Endothelial cell of umbilical vein (primary cell): Measurements from ENCODE around the gene CCDC40. TPM values are rescaled to one million over a fixed set of nuclear protein-coding genes. Genes with fewer than 3 reads are reported as not detected.

Experiments
- BruUV-seq: library from RNA; stranded (reverse); fragments of 400-500 nt; replicated peaks from 2 replicates; lab custom pipeline; 2021; lab: Mats Ljungman, UMichigan
- CTCF ChIA-PET: fragments of 300-600, 350-600 bp; sonication (Branson Sonifier 250); formaldehyde crosslinking; loops from one replicate; lab custom pipeline; 2021; ENCODE audit warnings: antibody characterized with exemption, inconsistent platforms; lab: Charles Lee
- POLR2A ChIA-PET: fragments of 300-600, 350-600 bp; sonication (Branson Sonifier 250); formaldehyde crosslinking; loops from one replicate; lab custom pipeline; 2021; ENCODE audit warnings: antibody characterized with exemption, inconsistent platforms; lab: Charles Lee
- DNase-seq: peaks from one replicate; pipeline ENCODE4 v3.0.0-alpha.2; 2011; ENCODE audit warnings: low read depth, low spot score
- FAIRE-seq: peaks from 2 replicates; lab custom pipeline; 2011; peaks lifted over from hg19 to GRCh38; lab: Jason Lieb, UNC
- H2AFZ ChIP-seq: 2 replicates; pipeline ENCODE4 v1.6.0; 2012; ENCODE audit warnings: low read depth, low read length, control low read depth, inconsistent platforms
- H3K27ac ChIP-seq: 2 replicates; pipeline ENCODE4 v1.5.1; 2011; ENCODE audit warnings: low read depth, mild to moderate bottlenecking, control low read depth, low read length, moderate library complexity; ENCODE audit not compliant: insufficient read depth
- H3K27me3 ChIP-seq, 2 experiments: 2 replicates each; pipeline versions ENCODE4 v1.6.0 to v1.6.1; 2011; ENCODE audit warnings: low read length in 2 of 2, mixed read lengths in 1 of 2; ENCODE audit not compliant: control insufficient read depth in 2 of 2, insufficient read depth in 2 of 2
- H3K36me3 ChIP-seq, 2 experiments: 2 replicates in 1 of 2; 3 replicates in 1 of 2; pipeline ENCODE4 v1.5.1; 2011; ENCODE audit warnings: low read length in 2 of 2, mild to moderate bottlenecking in 1 of 2, moderate library complexity in 1 of 2; ENCODE audit not compliant: control insufficient read depth in 2 of 2, insufficient read depth in 2 of 2; ENCODE audit errors: extremely low read depth in 1 of 2
- H3K4me1 ChIP-seq: 3 replicates; pipeline ENCODE4 v1.5.1; 2011; ENCODE audit warnings: mild to moderate bottlenecking, low read length; ENCODE audit not compliant: control insufficient read depth, insufficient read depth; ENCODE audit errors: extremely low read depth
- H3K4me2 ChIP-seq: 2 replicates; pipeline ENCODE4 v1.6.1; 2011; ENCODE audit warnings: low read length, control low read depth, mixed read lengths; ENCODE audit not compliant: insufficient read depth
- H3K4me3 ChIP-seq, 3 experiments: fragments of 200-600 bp in 1 of 3; sonication (generic), shearing (Covaris generic) in 1 of 3; replicated peaks in 1 of 3; 2 replicates each; pipeline ENCODE4 v1.5.1; 2011 to 2016; ENCODE audit warnings: control low read depth in 3 of 3, low read length in 3 of 3, mild to moderate bottlenecking in 2 of 3, inconsistent platforms in 1 of 3, low read depth in 1 of 3, moderate library complexity in 1 of 3; ENCODE audit not compliant: insufficient read depth in 1 of 3
- H3K79me2 ChIP-seq: 2 replicates; pipeline ENCODE4 v1.6.0; 2012; ENCODE audit warnings: low read length, inconsistent platforms; ENCODE audit not compliant: control insufficient read depth, insufficient read depth
- H3K9ac ChIP-seq: replicated peaks from 2 replicates; pipeline ENCODE3; 2011; ENCODE audit warnings: low read length, control low read depth; ENCODE audit not compliant: insufficient read depth; ENCODE audit errors: extremely low read depth
- H3K9me1 ChIP-seq: replicated peaks from 3 replicates; pipeline ENCODE4 v1.6.0; 2011; ENCODE audit warnings: mild to moderate bottlenecking, low read length; ENCODE audit not compliant: control insufficient read depth, insufficient read depth; ENCODE audit errors: extremely low read depth
- H3K9me3 ChIP-seq: replicated peaks from 2 replicates; pipeline ENCODE4 v1.5.1; 2012; ENCODE audit warnings: low read length, inconsistent platforms; ENCODE audit not compliant: control insufficient read depth, insufficient read depth
- H4K20me1 ChIP-seq: replicated peaks from 2 replicates; pipeline ENCODE3; 2011; ENCODE audit warnings: mild to moderate bottlenecking, low read length; ENCODE audit not compliant: control insufficient read depth, insufficient read depth; ENCODE audit errors: extremely low read depth
- CTCF ChIP-seq, 2 donors: IDR thresholded peaks; 1 replicate in 1 of 2; 2 replicates in 1 of 2; pipeline ENCODE4 v1.5.1; 2011; ENCODE audit warnings: low read length in 2 of 2, mild to moderate bottlenecking in 2 of 2, moderate library complexity in 2 of 2, control low read depth in 1 of 2, inconsistent platforms in 1 of 2, low read depth in 1 of 2; ENCODE audit not compliant: insufficient read depth in 1 of 2; ENCODE audit errors: extremely low read depth in 1 of 2
- EZH2 ChIP-seq: IDR thresholded peaks from 2 replicates; pipeline ENCODE4 v1.6.1; 2012; ENCODE audit warnings: borderline replicate concordance, low read depth, mild to moderate bottlenecking, moderate library complexity, low read length, inconsistent platforms; ENCODE audit not compliant: severe bottlenecking
- FOS ChIP-seq: IDR thresholded peaks from 2 replicates; pipeline ENCODE4 v1.6.1; 2011; ENCODE audit warnings: mild to moderate bottlenecking, low read length, moderate library complexity, borderline replicate concordance; ENCODE audit not compliant: insufficient read depth
- GATA2 ChIP-seq: IDR thresholded peaks from 2 replicates; pipeline ENCODE4 v1.7.0; 2011; ENCODE audit warnings: low read depth, mild to moderate bottlenecking, moderate library complexity, mixed read lengths, low read length; ENCODE audit not compliant: insufficient read length, insufficient read depth
- JUN ChIP-seq: IDR thresholded peaks from 2 replicates; pipeline ENCODE4 v1.6.1; 2011; ENCODE audit warnings: borderline replicate concordance, low read depth; ENCODE audit not compliant: insufficient read length, insufficient read depth
- MAX ChIP-seq: IDR thresholded peaks from 2 replicates; pipeline ENCODE4 v1.6.1; 2011; ENCODE audit not compliant: insufficient read depth, insufficient read length
- MYC ChIP-seq: IDR thresholded peaks from one replicate; pipeline ENCODE4 v1.6.1; 2011; ENCODE audit warnings: mild to moderate bottlenecking, low read depth, low read length
- POLR2A ChIP-seq: IDR thresholded peaks from 2 replicates; pipeline ENCODE4 v1.6.1; 2012; ENCODE audit warnings: low read depth, mild to moderate bottlenecking, control low read depth, low read length
- POLR2AphosphoS5 ChIP-seq: IDR thresholded peaks from 2 replicates; pipeline ENCODE4 v1.6.1; 2012; ENCODE audit warnings: low read depth, mild to moderate bottlenecking, control low read depth, low read length, moderate library complexity; ENCODE audit not compliant: insufficient read depth
- dilution Hi-C: fragments of 300-500 bp; cut with MboI; formaldehyde crosslinking; loops from one replicate; pipeline ENCODE4 v1.15.0; 2019; ENCODE audit warnings: low sequenced_read_pairs; ENCODE audit not compliant: extremely low pct_ligation_motif_present
- intact Hi-C: fragments of 100-400 bp; cut with micrococcal nuclease; formaldehyde crosslinking; loops from one replicate; pipeline ENCODE4 v1.10.0; 2022
- polyA plus RNA-seq, 4 experiments: library from polyadenylated mRNA; depleted of rRNA in 3 of 4; stranded (reverse) in 3 of 4; unstranded in 1 of 4; fragments of >200 nt; gene quantifications; 2 replicates each; pipeline versions ENCODE4 v1.2.1 to v1.2.3, GENCODE V29; 2011 to 2012; ENCODE audit warnings: missing spikeins in 1 of 4
- total RNA-seq: library from RNA; stranded (reverse); gene quantifications from 2 replicates; pipeline ENCODE4 v1.2.3, GENCODE V29; 2021

Gene CCDC40
- total and polyA plus RNA-seq, 2 donors (not counting 3 experiments of a cell fraction or from before 2014, with no cell fraction given): 1.4 to 5.5 TPM

- BruUV-seq: no TSS peak
- intact Hi-C loops: no loop called here
- no peak overlapping the region for H3K4me2 ChIP-seq
- ChIA-PET CTCF (interaction anchor here (2.8 kb wide), 1 partner anchor 17 kb away, joined by 8 read pairs; the partner anchor contains the start of gene GAA), POLR2A (no interaction called here)
- H3K9ac ChIP-seq: no peak overlapping the region
- H2AFZ ChIP-seq: no peak overlapping the region
- no peaks in the 10 kb centered on the region for H3K79me2 ChIP-seq
- H3K27me3 ChIP-seq: no peaks in the 10 kb centered on the region
- dilution Hi-C loops: no loop called here
- H3K27ac ChIP-seq: no peak overlapping the region
- H3K4me1 ChIP-seq: no peaks in the 10 kb centered on the region
- TF ChIP-seq POLR2AphosphoS5 (no peak), MYC (no peak), POLR2A (no peak), FOS (no peak), GATA2 (no peak), EZH2 (no peak), CTCF (IDR thresholded peaks at IDR 0.05; ENCODE audit: extremely low read depth in 1 of 2, insufficient read depth in 1 of 2, low read depth in 1 of 2, low read length in 2 of 2) (no peak), MAX (no peak), JUN (no peak)
- H3K4me3 ChIP-seq: no peak overlapping the region
- H3K9me3 ChIP-seq: no peaks in the 10 kb centered on the region
- H3K9me1 ChIP-seq: no peaks in the 10 kb centered on the region
- no peaks in the 10 kb centered on the region for H4K20me1 ChIP-seq
- FAIRE-seq: no peak
- no peak for DNase-seq
- no peaks in the 10 kb centered on the region for H3K36me3 ChIP-seq
Measured at GRCh38 chr17:80118601-80119270, 82.3 kb downstream of the CCDC40 start.
